Measurements from ENCODE around the gene ADAM19.

DNA sequence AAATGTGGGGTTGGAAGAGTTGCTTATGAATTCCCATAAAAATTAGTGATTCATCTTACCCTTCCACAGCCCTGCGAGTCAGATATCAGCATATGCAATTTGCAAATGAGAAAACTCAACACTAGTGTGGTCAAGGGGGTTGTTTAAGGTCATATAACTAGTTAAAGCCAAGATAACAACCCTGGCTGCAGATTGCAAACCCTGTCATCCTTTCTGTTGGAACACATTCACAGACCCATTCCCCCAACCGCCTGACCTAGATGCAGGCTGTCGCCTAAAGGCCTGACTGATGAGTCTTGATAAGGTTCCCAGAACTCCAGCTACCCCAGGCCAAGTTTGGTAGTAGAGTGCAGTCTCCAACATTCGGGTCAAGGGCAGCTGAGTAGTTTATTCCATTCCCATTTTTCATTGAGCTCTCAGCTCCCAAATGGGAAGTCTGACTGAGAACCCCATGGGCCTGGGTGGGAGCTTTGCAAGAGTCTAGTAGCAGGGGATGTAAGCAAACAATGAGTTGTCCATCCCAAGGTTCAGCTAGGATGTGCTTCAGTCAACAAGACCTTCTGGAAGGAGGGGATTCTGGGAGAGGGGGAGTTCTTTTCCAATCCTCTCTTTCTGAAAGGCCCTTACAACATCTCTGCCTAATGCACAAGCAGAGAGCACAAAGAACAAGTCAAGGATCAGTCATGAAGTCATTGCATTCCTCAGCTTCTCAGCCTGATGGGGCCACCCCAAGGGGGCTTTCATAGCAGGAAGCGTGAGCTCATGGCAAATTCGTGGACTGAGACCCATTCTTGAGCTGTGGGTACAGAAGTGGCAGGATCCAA, 40.3 kb downstream of the ADAM19 start:
- TF ChIP-seq RFX5 (IDR thresholded peaks at IDR 0.05; ENCODE audit: low read depth, low read length) (no peak), POLR2A (IDR thresholded peaks at IDR 0.05; ENCODE audit: low read depth, low read length) (no peak), SMC3 (IDR thresholded peaks at IDR 0.05; ENCODE audit: low read depth, low read length) (no peak), MAZ (IDR thresholded peaks at IDR 0.05; ENCODE audit: borderline replicate concordance, low read depth, low read length) (no peak), NFE2L2 (IDR thresholded peaks at IDR 0.05; ENCODE audit: low read depth, low read length) (no peak), RAD21 (IDR thresholded peaks at IDR 0.05; ENCODE audit: low read length) (no peak), RCOR1 (IDR thresholded peaks at IDR 0.05; ENCODE audit: insufficient replicate concordance, low read length) (no peak), FOS (IDR thresholded peaks at IDR 0.05; ENCODE audit: low read depth, low read length) (no peak)
- TF ChIP-seq, protein P1, sequence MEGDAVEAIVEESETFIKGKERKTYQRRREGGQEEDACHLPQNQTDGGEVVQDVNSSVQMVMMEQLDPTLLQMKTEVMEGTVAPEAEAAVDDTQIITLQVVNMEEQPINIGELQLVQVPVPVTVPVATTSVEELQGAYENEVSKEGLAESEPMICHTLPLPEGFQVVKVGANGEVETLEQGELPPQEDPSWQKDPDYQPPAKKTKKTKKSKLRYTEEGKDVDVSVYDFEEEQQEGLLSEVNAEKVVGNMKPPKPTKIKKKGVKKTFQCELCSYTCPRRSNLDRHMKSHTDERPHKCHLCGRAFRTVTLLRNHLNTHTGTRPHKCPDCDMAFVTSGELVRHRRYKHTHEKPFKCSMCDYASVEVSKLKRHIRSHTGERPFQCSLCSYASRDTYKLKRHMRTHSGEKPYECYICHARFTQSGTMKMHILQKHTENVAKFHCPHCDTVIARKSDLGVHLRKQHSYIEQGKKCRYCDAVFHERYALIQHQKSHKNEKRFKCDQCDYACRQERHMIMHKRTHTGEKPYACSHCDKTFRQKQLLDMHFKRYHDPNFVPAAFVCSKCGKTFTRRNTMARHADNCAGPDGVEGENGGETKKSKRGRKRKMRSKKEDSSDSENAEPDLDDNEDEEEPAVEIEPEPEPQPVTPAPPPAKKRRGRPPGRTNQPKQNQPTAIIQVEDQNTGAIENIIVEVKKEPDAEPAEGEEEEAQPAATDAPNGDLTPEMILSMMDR (conservative IDR thresholded peaks at IDR 0.05; ENCODE audit: low read depth, low read length) = no peak
